Vagina (tissue), 2 donors: Measurements from ENCODE around the gene CACNA1S. TPM values are rescaled to one million over a fixed set of nuclear protein-coding genes. Genes with fewer than 3 reads are reported as not detected.

Experiments used
- DNase-seq, 2 donors: peaks; one replicate each; pipeline ENCODE4 v3.0.0-alpha.2; 2017; ENCODE audit errors: extremely low spot score in 2 of 2
- H3K27ac ChIP-seq: fragments of 200-600 bp; sonication (generic); one replicate; pipeline ENCODE4 v1.5.1; 2019
- H3K27me3 ChIP-seq: fragments of 200-600 bp; sonication (generic); one replicate; pipeline ENCODE4 v1.5.1; 2019
- H3K36me3 ChIP-seq, 2 donors: fragments of 200-600 bp; sonication (generic); one replicate each; pipeline ENCODE4 v1.5.1; 2017 to 2019
- H3K4me1 ChIP-seq: fragments of 200-600 bp; sonication (generic); one replicate; pipeline ENCODE4 v1.5.1; 2019
- H3K4me3 ChIP-seq, 2 donors: fragments of 200-600 bp; sonication (generic); 1 replicate in 1 of 2; 2 replicates in 1 of 2; pipeline ENCODE4 v1.5.1; 2016 to 2019
- H3K9me3 ChIP-seq: fragments of 200-600 bp; sonication (generic); one replicate; pipeline ENCODE4 v1.5.1; 2019
- CTCF ChIP-seq, 3 experiments: fragments of 450-650 bp in 2 of 3; fragments of 200-600 bp in 1 of 3; sonication (generic) in 1 of 3; IDR thresholded peaks; one replicate each; pipeline ENCODE4 v1.5.1; 2017 to 2019; ENCODE audit warnings: antibody characterized with exemption in 3 of 3, mild to moderate bottlenecking in 2 of 3, moderate library complexity in 2 of 3
- POLR2A ChIP-seq, 2 donors: fragments of 450-650 bp; IDR thresholded peaks; one replicate each; pipeline ENCODE4 v1.6.1; 2017; ENCODE audit warnings: antibody characterized with exemption in 2 of 2, mild to moderate bottlenecking in 2 of 2, moderate library complexity in 2 of 2
- POLR2AphosphoS5 ChIP-seq, 2 donors: sonication (generic); formaldehyde crosslinking; IDR thresholded peaks; one replicate each; pipeline ENCODE4 v1.9.0; 2017; ENCODE audit warnings: antibody characterized with exemption in 2 of 2, mild to moderate bottlenecking in 2 of 2, low read depth in 1 of 2; ENCODE audit not compliant: insufficient read depth in 1 of 2
- intact Hi-C: fragments of 100-400 bp; cut with DNase I; formaldehyde crosslinking; loops from one replicate; pipeline ENCODE4 v1.15.1; 2023
- total RNA-seq: library from RNA; depleted of rRNA; stranded (reverse); fragments of >200 nt; gene quantifications from one replicate; pipeline ENCODE4 v1.2.3, GENCODE V29; 2016

Gene CACNA1S
- total RNA-seq, 1 donor from 2014 or later, result not detected

GRCh38 chr1:201109651-201110050, 2.6 kb downstream of the CACNA1S start:
- intact Hi-C loops, result loop anchor here (5.0 kb wide), 1 partner anchor 1272 kb away; no protein-coding TSS in a partner anchor
- Histone ChIP-seq H3K9me3 (no peaks in the 10 kb centered on the region), H3K4me1 (peaks cover 8% of the 10 kb centered on the region), H3K4me3 (no peak overlapping the region), H3K27me3 (no peaks in the 10 kb centered on the region), H3K27ac (no peak overlapping the region), H3K36me3 (no peaks in the 10 kb centered on the region)
- TF ChIP-seq CTCF (IDR thresholded peaks at IDR 0.05) (no peak), POLR2A (IDR thresholded peaks at IDR 0.05) (no peak), POLR2AphosphoS5 (IDR thresholded peaks at IDR 0.05; ENCODE audit: insufficient read depth in 1 of 2, low read depth in 1 of 2) (no peak)
- no peak for DNase-seq

- H3K4me3 ChIP-seq, result no peak overlapping the region
- H3K9me3 ChIP-seq, result no peaks in the 10 kb centered on the region
- intact Hi-C loops, result loop anchor here (5.0 kb wide), 1 partner anchor 1271 kb away; no protein-coding TSS in a partner anchor
- no peaks in the 10 kb centered on the region for H3K36me3 ChIP-seq
- DNase-seq, result no peak
- no peak for TF ChIP-seq CTCF (IDR thresholded peaks at IDR 0.05)
- TF ChIP-seq POLR2AphosphoS5 (IDR thresholded peaks at IDR 0.05; ENCODE audit: insufficient read depth in 1 of 2, low read depth in 1 of 2), result no peak
- TF ChIP-seq POLR2A (IDR thresholded peaks at IDR 0.05), result no peak
- no peak overlapping the region for H3K27ac ChIP-seq
- H3K27me3 ChIP-seq, result no peaks in the 10 kb centered on the region
- peaks cover 3% of the 10 kb centered on the region for H3K4me1 ChIP-seq
Measured at GRCh38 chr1:201108614-201109013, 3.6 kb downstream of the CACNA1S start.

- Histone ChIP-seq H3K4me3 (no peak overlapping the region), H3K4me1 (peaks cover 5% of the 10 kb centered on the region), H3K9me3 (no peaks in the 10 kb centered on the region), H3K27ac (no peak overlapping the region), H3K27me3 (no peaks in the 10 kb centered on the region), H3K36me3 (no peaks in the 10 kb centered on the region)
- no peak for DNase-seq
- intact Hi-C loops, result loop anchor here (5.0 kb wide), 1 partner anchor 1268 kb away; no protein-coding TSS in a partner anchor
- no peak for TF ChIP-seq CTCF (IDR thresholded peaks at IDR 0.05)
- TF ChIP-seq POLR2A (IDR thresholded peaks at IDR 0.05), result no peak
- TF ChIP-seq POLR2AphosphoS5 (IDR thresholded peaks at IDR 0.05; ENCODE audit: insufficient read depth in 1 of 2, low read depth in 1 of 2), result no peak
Measured at GRCh38 chr1:201105688-201106087, 6.5 kb downstream of the CACNA1S start.

GRCh38 chr1:201104141-201104540, 8.1 kb downstream of the CACNA1S start:
- no peaks in the 10 kb centered on the region for H3K36me3 ChIP-seq
- DNase-seq, result no peak
- H3K4me3 ChIP-seq, result no peak overlapping the region
- no peaks in the 10 kb centered on the region for H3K27me3 ChIP-seq
- H3K27ac ChIP-seq, result no peak overlapping the region
- H3K9me3 ChIP-seq, result no peaks in the 10 kb centered on the region
- TF ChIP-seq POLR2AphosphoS5 (IDR thresholded peaks at IDR 0.05; ENCODE audit: insufficient read depth in 1 of 2, low read depth in 1 of 2) (no peak), POLR2A (IDR thresholded peaks at IDR 0.05) (no peak), CTCF (IDR thresholded peaks at IDR 0.05) (no peak)
- intact Hi-C loops, result no loop called here
- peaks cover 5% of the 10 kb centered on the region for H3K4me1 ChIP-seq

DNA sequence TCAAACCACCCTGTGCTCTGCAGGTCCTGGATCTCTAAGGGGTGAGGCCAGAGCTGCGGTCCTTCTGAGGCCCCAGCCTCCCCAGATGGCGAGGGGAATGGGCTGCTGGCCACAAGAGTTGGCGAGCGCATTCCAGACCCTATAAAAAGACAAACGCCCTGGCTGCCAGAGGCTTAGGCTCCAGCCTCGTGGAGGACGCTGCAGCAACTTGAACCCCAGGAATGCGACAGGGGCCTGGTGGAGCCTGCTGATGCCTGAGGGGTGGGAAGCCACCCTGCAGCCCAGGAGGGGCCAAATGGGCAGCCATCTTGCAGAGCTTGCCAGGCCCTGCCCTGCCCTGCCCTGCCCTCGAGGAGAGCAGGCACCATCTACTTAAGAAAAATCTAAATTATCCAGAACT, 8.6 kb downstream of the CACNA1S start:
- no peak for TF ChIP-seq POLR2AphosphoS5 (IDR thresholded peaks at IDR 0.05; ENCODE audit: insufficient read depth in 1 of 2, low read depth in 1 of 2)
- no peak for TF ChIP-seq POLR2A (IDR thresholded peaks at IDR 0.05)
- no peak for TF ChIP-seq CTCF (IDR thresholded peaks at IDR 0.05)
- Histone ChIP-seq H3K4me1 (peaks cover 5% of the 10 kb centered on the region), H3K27me3 (no peaks in the 10 kb centered on the region), H3K4me3 (no peak overlapping the region), H3K9me3 (no peaks in the 10 kb centered on the region), H3K36me3 (no peaks in the 10 kb centered on the region), H3K27ac (no peak overlapping the region)
- intact Hi-C loops, result no loop called here
- no peak for DNase-seq
